GM19238 (cell line): ENCODE results near the gene LRRC27.

ENCODE experiments used
- DNase-seq: peaks from one replicate; pipeline ENCODE4 v3.0.0; 2011; ENCODE audit warnings: low spot score; ENCODE audit not compliant: insufficient read length

Gene LRRC27

GRCh38 chr10:132301371-132302330 is 30.3 kb upstream of the LRRC27 start:
- DNase-seq = no peak

- DNase-seq = no peak
Measured at GRCh38 chr10:132302421-132303310, 29.3 kb upstream of the LRRC27 start.

GRCh38 chr10:132303361-132304115 is 28.5 kb upstream of the LRRC27 start:
- no peak for DNase-seq

GRCh38 chr10:132304756-132305509 is 27.1 kb upstream of the LRRC27 start:
- DNase-seq = no peak

GRCh38 chr10:132305654-132306342 is 26.2 kb upstream of the LRRC27 start:
- no peak for DNase-seq

- DNase-seq = no peak
Measured at GRCh38 chr10:132306343-132306685, 25.7 kb upstream of the LRRC27 start.

GRCh38 chr10:132306864-132307751 is 24.9 kb upstream of the LRRC27 start:
- no peak for DNase-seq

GRCh38 chr10:132307823-132308586 is 24.0 kb upstream of the LRRC27 start, which contains the start of gene STK32C:
Gene STK32C (minus strand): TSS chr10:132307950. CDS start chr10:132307833, 117 bp downstream.
- peak; percentile 99 for DNase-seq

GRCh38 chr10:132308587-132309470 is 23.2 kb upstream of the LRRC27 start:
- no peak for DNase-seq

GRCh38 chr10:132309471-132309865 is 22.5 kb upstream of the LRRC27 start:
- no peak for DNase-seq

- no peak for DNase-seq
Measured at GRCh38 chr10:132309879-132310591, 22.0 kb upstream of the LRRC27 start.

- DNase-seq = no peak
Measured at GRCh38 chr10:132310701-132311337, 21.2 kb upstream of the LRRC27 start.

GRCh38 chr10:132311338-132311939 is 20.6 kb upstream of the LRRC27 start:
- no peak for DNase-seq

- DNase-seq = no peak
Measured at GRCh38 chr10:132313305-132313704, 18.7 kb upstream of the LRRC27 start.

GRCh38 chr10:132313865-132314264 is 18.1 kb upstream of the LRRC27 start:
- DNase-seq = no peak

- no peak for DNase-seq
Measured at GRCh38 chr10:132314336-132314735, 17.7 kb upstream of the LRRC27 start.
